GM19438 (cell line): ENCODE results near the gene CHTF18.
"Not testable (repeated sequence)": the region's sequence is repeated elsewhere in the genome, so short reads cannot be mapped to it uniquely, and the experiment has no call there.

ENCODE experiments used
- ATAC-seq: cut with Tn5 transposase; IDR thresholded peaks from one replicate; pipeline ENCODE4 v1.9.1; 2021; ENCODE audit warnings: low read depth; ENCODE audit not compliant: unreplicated experiment

CHTF18 gene

DNA sequence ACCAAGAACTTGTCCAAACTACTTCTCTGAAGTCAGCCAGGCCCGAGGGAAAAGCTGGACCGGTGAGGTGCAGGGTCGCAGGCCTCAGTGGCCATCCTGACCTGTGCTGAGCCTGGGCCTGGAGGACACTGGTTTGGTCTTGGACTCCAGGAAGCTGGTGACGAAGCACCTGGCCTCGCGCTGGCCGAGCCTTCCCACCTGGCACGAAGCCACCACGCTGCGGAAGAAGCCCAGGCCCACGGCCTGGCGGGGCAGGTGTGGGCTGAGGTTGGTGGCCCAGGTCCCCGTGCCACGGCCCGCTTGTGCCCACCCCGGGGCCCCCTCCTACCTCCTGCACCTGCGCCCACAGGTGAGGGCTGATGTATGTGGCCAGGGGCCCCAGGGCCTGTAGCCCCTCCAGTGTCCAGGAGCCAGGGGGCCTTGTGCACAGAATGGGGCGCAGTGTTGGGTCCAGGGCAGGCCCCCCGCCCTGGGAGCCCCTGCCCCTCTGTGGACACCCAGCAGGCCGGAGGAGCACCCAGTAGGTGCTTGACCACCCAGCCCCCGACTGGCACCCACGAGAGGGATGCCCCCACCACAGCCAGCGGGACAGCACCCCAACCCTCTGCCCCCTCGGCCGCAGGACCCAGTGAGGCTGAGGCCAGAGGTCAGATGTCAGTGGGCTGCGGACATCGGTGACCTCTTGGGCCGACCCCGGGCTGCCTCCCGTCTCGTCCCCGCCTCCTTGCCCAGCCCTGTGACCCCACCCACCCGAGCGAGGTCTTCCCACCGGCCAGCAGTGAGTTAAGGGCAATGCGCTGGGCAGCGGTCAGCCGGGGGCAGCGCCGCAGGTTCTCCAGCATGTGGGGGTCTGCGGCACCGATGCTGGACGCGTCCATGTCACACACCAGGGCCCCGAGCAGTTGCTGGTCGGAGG is 14.1 kb upstream of the CHTF18 start:
- ATAC-seq, result no peak

GRCh38 chr16:775236-775796 is 13.1 kb upstream of the CHTF18 start:
- ATAC-seq, result no peak

- not testable (repeated sequence) for ATAC-seq
These were observed 12.1 kb upstream of the CHTF18 start for GRCh38 chr16:776298-776697.

DNA sequence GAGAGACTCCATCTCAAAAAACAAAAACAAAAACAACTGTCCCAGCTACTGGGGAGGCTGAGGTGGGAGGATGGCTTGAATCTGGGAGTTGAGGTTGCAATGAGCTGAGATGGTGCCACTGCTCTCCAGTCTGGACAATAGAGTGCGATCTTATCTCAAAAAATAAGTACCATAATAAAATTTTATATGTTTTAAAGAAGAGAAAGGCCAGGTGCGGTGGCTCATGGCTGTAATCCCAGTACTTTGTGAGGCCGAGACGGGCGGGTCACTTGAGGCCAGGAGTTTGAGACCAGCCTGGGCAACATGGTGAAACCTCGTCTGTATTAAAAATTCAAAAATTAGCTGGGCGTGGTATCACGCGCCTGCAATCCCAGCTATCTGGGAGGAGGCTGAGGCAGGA is 11.6 kb upstream of the CHTF18 start:
- ATAC-seq, result no peak

DNA sequence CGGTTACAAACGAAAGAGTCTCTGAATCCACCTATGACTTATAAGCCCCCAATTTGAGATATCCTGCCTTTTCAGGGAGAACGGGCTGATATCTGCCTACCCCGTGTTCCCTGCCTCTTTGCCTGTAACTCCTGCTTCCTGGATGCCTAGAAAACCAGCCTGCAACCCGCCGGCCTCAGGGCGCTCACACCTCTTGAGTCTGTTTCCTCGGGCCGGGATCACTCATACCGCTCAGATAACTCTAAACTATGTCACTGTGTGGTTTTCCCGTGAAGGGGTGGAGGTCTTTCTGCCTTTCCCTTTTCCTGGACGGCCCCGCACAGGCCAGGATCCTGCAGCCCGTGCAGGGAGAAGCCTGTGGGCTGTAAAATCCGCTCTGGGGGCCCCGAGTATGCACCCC is 10.6 kb upstream of the CHTF18 start:
- ATAC-seq, result no peak

- no peak for ATAC-seq
These were observed 10.0 kb upstream of the CHTF18 start for GRCh38 chr16:778447-778846.

- ATAC-seq, result no peak
These were observed 9.4 kb upstream of the CHTF18 start for GRCh38 chr16:778909-779527.

DNA sequence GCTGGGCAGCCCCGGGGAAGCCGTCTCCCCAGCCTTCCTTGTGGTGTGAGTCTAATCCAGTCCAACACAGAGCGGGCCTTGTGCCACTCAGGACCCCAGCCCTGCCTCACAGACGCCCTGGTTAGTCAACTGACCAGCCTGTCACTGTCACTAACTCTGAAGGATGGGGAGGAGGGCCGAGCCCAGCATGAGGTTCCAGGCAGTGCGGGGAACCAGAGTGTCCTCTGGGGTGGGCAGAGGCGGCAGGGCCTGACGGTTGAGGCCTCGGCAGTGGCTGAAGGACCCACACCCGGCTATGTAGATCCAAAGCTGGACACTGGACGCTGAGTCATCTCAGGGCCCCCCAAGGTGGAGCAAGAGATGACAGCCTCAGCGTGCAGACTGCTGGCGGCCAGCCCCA is 8.9 kb upstream of the CHTF18 start:
- no peak for ATAC-seq

GRCh38 chr16:780296-780695 is 8.1 kb upstream of the CHTF18 start:
- no peak for ATAC-seq

- ATAC-seq, result no peak
These were observed 6.9 kb upstream of the CHTF18 start for GRCh38 chr16:781346-782010.

DNA sequence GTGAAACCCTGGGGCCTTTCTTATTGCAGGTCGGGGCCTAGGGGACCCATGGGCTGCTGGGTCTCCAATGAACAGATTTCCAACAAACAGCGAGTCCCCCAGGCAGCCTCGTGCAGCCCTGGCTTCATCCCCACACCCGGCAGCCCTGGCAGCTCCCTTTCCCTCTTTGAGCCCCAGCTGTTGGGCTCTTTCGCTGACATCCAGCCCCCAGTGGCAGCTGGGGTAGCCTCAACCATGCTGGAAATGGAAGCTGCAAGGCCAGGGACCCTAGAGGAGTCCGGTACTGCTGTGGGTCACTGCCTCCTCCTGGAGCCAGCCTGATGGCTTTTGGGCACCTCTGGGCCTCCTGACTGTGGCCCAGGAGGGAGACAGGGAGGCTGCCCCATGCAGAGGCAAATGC is 6.2 kb upstream of the CHTF18 start:
- ATAC-seq, result no peak

DNA sequence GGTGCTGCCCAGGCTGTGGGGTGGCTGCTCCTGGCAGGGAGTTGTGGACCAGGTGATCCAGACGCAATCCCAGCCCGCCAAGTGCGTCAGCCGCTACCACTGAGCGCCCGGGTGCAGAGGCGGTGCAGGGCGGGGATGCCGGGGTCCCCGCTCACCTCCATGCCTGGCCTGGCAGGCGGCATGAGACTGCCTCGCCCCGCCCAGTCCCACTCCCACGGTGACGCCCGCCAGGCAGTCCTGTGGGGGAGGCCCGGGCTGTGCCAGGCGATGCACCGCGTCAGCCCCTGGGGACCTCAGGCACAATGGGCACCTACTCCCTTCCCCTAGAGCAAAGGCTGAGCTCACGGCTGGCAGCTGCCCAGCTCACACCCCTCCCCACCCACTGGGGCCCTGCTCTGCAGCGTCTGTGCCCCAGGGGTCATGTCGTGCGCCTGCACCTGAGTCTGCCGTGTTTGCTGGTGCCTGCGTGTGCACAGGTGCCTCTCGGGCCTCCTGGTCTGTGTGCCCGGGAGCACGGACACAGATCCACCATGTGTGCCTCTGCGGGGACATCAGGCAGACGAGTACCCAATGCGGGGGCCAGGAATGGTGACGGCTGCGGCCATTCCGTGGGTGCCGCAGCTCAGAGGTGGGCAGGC is 5.5 kb upstream of the CHTF18 start:
- no peak for ATAC-seq

DNA sequence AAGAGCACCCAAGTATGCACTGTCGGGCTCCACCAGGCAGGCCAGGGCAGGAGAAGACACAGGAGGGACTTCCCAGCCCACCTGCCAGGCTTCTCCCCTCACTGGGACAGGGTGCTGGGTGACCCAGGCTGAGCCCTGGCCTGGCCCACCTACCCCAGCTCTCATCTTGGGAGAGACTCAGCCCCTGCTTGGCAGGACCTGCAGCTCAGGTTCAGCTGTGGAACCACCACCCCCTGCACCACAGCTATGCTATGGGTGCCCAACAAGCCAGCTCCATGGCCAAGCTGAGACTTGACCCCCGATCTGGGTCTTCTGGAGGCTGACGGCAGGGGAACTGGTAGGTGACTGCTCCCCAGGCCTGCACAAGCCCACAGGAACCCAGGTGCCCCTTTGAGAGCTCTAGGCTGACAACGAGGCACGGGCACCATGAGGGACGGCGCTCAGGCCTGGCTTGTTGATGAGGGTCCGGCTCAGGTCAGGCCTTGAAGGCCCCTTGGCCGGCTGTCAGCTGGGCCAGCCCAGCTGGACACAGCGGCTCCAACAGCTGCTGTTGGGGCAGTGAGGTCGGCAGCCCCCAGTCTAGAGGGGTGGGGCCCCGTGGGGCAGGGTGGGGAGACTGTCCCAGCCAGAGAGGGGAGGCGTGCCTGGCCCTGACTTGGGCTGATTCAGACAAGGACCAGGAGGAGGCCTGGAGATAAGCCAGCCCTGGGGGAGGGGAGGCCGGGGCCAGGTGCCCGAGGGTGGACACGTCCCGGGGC is 4.8 kb upstream of the CHTF18 start:
- no peak for ATAC-seq

DNA sequence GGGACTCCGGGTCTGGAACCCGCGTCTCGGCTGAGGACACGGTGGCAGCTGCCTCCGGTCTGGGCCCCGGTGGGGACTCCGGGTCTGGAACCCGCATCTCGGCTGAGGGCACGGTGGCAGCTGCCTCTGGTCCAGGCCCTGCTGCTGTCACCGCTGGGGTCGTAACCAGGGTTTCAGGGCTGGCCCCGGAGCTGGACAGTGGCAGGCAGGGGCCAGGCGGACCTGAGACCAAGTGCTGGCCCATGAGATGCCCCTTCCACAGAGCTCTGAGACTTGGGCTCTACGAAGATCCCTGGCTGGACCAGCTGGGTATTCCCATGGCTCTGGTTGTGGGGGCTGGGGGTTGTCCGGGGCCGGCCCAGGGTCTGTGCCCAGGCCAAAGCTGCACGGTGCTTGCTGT is 4.0 kb upstream of the CHTF18 start:
- no peak for ATAC-seq

- no peak for ATAC-seq
These were observed 2.6 kb upstream of the CHTF18 start for GRCh38 chr16:785563-786535.

DNA sequence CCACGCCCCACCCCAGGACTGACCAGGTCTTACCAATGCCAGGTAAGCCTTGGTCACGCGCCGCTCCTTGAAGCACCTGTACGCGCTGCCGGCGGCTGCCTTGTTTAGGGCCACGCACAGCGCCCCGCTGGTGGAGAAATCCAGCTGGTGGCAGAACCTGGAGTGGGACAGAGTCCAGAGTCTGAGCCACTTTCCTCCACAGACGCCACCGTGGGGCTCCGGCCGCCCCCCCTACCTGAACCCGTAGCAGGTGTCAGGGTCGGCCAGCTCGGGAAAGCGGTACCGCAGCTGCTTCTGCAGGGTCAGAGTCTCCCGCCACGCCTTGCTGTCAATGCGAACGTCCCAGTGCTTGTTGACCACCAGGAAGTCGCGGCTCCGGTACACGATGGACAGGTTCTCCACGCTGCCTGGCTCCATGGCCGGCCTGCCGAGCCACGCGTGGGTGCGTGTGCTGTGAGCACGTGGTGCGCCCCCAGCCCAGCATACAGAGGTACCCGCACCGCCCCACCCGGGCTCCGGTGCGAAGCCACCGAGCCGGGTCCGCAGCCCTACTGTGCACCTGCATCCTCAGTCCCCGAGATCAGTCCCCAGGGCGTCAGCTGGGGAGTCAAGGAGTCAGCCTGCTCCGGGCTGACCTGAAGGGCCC is 976 bp upstream of the CHTF18 start:
- no peak for ATAC-seq

DNA sequence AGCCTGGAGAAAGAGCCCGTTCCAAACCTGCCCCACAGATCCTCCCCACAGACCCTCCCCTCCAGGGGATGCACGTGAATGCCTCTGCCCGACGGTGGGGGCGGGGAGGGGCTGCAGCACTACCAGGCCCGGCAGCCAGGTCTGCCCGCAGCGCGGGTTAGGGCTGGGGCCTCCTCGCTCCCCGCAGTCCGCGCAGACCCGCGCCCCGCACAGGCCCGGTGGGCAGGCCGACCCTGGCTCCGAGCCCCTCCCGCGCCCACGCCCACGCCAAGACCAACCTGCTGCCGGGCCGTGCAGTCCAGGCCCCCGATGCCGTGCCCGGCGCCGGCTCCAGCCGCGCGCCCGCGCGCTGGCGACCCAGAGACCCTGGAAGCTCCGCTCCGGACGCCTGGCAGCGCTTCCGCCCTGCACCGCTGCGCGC is 432 bp upstream of the CHTF18 start, which contains the start of gene RPUSD1:
TSS of gene RPUSD1 (minus strand) at position 404 of the 421 bp plus-strand sequence. CDS start 644 bp downstream, outside the sequence.
- peak; percentile 4 for ATAC-seq

DNA sequence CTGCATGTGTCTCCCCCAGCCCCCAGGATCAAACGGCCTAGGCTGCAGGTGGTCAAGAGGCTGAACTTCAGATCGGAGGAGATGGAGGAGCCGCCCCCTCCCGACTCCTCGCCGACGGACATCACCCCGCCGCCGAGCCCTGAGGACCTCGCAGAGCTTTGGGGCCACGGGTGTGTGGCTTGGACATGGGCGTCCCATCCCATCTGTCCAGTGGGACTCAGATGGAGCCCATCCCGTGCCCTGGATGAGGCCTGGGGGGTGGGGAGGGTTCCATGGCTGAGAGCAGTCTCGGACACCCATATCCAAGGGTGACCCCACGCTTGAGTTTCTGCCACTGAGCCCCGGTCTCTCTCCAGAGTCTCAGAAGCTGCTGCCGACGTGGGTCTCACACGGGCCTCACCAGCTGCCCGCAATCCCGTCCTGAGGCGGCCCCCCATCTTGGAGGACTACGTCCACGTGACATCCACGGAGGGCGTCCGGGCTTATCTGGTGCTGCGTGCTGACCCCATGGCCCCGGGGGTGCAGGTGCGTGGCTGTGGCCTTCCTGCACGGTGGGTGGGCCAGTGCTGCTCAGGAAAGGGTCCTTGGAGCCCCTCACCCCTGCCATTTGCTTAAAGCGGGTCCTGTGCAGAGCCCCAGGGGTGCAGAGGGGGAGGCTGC is 901 bp downstream of the CHTF18 start:
- ATAC-seq, result no peak
